Fibroblast of the aortic adventitia (primary cell): ENCODE data around the gene IRX6. TPM values are rescaled to one million over a fixed set of nuclear protein-coding genes. Genes with fewer than 3 reads are reported as not detected.

ENCODE experiments used
- DNase-seq: peaks from one replicate; pipeline ENCODE4 v3.0.0-alpha.2; 2010; ENCODE audit warnings: low read depth
- H3K4me3 ChIP-seq: 2 replicates; pipeline ENCODE4 v1.5.1; 2011; ENCODE audit warnings: low read depth, mild to moderate bottlenecking, control low read depth, low read length, moderate library complexity
- total RNA-seq: library from RNA; depleted of rRNA; stranded (reverse); fragments of >200 nt; gene quantifications from 2 replicates; pipeline ENCODE4 v1.2.3, GENCODE V29; 2012; ENCODE audit warnings: low replicate concordance
- TF ChIP-seq, protein P1 (sequence below): IDR thresholded peaks from 2 replicates; pipeline ENCODE4 v1.5.1; 2011; ENCODE audit warnings: mild to moderate bottlenecking, low read length, control low read depth, inconsistent platforms; ENCODE audit not compliant: insufficient read depth

IRX6 gene
- not detected in 2 replicates for total RNA-seq

DNA sequence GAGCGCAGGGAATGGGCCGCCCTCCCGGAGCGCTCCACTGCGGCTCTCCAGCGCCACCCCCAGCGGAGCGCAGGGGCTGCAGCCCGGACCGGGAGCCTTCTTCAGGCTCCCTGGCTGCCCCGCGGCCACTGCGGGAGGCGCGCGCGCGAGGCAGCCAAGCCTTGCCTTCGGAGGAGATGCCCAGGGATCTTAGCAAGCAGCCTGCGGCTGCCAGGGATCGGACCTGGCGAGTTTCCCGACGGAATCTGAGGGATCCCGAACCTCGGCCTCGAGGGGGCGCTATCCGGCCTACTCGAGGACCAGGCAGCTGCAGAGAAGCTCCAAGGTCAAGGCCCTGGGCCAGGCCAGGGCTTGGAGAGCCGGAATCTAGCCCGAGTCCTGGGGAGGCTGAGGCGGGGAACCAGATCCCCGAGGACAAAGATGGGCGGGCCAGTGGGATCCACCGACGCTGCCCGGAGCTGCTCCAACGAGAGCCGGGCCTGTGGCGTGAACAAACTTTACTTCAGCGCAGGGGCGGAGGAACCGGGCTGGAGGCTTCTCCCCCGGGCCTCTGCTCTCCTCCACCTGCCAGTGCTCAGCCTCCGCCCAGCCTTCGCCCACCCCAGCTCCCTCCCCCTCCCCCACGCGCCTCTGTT, at the start of gene IRX6:
Gene IRX6 (plus strand): TSS at position 567 of the 635 bp plus-strand sequence. CDS start 889 bp downstream, outside the sequence.
- no peak within 1 kb of the TSS for H3K4me3 ChIP-seq
- TF ChIP-seq, protein P1, sequence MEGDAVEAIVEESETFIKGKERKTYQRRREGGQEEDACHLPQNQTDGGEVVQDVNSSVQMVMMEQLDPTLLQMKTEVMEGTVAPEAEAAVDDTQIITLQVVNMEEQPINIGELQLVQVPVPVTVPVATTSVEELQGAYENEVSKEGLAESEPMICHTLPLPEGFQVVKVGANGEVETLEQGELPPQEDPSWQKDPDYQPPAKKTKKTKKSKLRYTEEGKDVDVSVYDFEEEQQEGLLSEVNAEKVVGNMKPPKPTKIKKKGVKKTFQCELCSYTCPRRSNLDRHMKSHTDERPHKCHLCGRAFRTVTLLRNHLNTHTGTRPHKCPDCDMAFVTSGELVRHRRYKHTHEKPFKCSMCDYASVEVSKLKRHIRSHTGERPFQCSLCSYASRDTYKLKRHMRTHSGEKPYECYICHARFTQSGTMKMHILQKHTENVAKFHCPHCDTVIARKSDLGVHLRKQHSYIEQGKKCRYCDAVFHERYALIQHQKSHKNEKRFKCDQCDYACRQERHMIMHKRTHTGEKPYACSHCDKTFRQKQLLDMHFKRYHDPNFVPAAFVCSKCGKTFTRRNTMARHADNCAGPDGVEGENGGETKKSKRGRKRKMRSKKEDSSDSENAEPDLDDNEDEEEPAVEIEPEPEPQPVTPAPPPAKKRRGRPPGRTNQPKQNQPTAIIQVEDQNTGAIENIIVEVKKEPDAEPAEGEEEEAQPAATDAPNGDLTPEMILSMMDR = no peak
- DNase-seq = no peak

DNA sequence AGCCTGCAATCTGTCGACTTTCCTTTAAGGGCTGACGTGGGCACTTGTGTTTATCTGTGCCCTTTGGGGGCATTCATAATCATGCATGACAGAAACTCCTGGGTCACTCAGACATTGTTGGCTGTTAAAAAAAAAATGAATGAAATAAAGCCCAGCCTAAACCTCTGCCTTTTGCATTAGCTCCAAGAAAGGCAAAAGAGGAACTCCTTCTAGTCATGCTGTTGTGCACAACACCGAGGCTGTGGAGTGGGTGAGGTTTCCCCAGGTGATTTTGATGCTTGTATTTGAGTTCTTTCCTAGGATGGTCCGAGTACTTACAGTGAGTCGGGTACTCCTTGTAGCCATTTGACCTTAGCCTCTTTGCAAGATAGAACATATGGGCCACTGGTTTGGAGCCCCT, 49.6 kb upstream of the IRX6 start:
- no peak for DNase-seq
- H3K4me3 ChIP-seq = no peak overlapping the region
- TF ChIP-seq, protein P1 = no peak

DNA sequence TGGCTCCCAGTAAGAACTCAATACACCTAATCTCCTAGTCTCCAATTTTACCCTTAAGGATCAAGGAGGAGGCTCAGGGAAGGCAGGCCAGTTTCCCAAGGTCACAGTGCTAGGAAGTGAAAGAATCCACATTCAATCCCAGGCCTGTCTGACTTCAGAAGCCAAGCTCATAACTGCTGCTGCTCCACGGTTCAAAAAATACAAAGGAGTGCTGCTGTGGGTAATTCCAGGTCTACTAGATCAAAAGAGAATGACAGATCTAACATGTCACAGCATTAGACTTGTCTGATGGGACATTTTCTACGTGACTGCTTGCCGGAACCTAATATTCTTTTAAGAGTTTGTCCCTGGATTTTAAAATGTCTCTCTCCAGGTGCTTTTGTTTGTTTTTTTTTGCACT, 48.8 kb upstream of the IRX6 start:
- DNase-seq = no peak
- TF ChIP-seq, protein P1 = no peak
- H3K4me3 ChIP-seq = no peak overlapping the region

DNA sequence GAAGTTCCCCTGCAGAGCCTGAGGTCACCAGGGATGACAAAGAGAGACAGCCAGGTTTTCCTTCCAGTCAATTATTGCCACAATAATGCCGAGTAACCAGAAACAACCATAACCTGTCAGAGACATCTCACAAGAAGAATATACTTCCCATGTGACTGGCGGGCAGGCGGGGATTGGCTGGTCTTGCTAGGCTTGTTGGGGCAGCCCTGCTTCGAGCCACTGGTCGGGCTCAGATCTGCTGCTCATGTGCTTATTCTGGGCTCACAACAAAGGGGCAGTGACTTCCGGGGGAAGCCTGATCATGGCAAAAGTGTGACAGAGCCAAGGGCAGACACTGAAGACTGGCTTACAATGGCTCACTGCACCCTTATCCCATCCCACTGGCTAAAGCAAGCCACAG, 48.1 kb upstream of the IRX6 start:
- no peak overlapping the region for H3K4me3 ChIP-seq
- DNase-seq = no peak
- TF ChIP-seq, protein P1 = no peak

DNA sequence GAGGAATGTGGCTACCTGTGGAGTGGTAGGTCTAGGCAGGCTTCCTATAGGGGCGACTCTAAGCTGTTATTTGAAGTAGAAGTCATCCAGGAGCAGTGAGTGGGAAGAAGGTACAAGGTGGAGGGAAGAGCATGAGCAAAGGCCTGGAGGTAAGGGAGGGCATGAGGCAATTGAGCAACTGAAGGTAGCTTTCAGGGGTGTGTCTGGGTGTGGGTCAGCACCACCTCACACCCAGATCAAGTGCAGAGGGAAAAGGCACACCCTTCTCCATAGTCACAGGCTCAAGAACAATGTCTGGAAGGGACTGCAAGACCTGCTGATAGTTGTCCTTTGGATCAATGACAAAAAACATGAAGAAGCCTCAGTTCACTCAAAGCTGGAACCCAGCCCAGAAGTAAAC, 46.5 kb upstream of the IRX6 start:
- TF ChIP-seq, protein P1 = no peak

DNA sequence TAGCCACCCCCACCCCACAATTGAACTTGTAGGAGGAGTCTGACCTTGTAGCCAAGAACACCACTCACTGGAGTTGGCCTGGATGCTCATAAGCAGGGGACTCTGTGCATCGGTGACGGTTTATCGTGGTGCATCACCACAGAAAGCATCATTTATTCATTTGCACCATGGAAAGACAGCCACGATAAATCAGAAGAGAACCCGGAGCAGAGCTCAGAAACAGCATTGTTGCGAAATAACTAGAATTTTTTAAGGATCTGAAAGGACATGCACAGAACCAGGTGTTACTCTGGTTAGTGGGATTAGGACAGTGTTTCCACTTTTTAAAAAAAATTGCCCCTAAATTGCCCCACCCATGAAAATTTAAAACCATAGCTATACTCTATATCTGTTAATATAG, 44.4 kb upstream of the IRX6 start:
- H3K4me3 ChIP-seq = no peak overlapping the region
- DNase-seq = no peak
- TF ChIP-seq, protein P1 = no peak

More for the DNA sequence above, 46.5 kb upstream of the IRX6 start:
- H3K4me3 ChIP-seq = no peak overlapping the region
- DNase-seq = no peak

DNA sequence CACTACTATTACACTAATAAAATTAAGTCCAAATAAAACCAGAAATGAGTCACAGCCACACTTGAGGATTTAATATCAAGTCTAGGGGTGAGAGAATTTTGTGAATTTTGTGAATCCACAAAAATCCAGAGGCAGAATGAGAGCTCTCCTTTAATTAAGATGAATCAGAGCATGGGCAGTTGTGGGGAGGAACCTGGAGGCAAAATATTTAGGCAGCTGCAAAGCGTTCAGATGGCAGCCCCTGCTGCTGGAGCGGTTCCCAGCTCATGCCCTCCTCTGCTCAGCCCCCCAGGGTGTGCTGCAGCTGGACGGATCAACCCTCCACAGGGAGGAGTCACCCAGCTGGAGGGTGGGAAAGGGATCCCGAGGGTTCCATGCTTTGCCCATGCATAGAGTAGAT, 43.4 kb upstream of the IRX6 start:
- DNase-seq = no peak
- no peak overlapping the region for H3K4me3 ChIP-seq
- TF ChIP-seq, protein P1 = no peak
